Chondrocyte (in vitro differentiated cells): Measurements from ENCODE around the gene FGF22. TPM values are rescaled to one million over a fixed set of nuclear protein-coding genes. Genes with fewer than 3 reads are reported as not detected.
"Not testable (repeated sequence)": the region's sequence is repeated elsewhere in the genome, so short reads cannot be mapped to it uniquely, and the experiment has no call there.

Source experiments
- DNase-seq: peaks from one replicate; pipeline ENCODE4 v3.0.0; 2021; ENCODE audit warnings: mixed read lengths, low spot score
- H3K27ac Mint-ChIP-seq: one replicate; pipeline ENCODE4 v1.8.0; 2021; ENCODE audit warnings: mild to moderate bottlenecking, moderate library complexity, mixed read lengths; ENCODE audit not compliant: unreplicated experiment
- H3K27me3 Mint-ChIP-seq: 2 replicates; pipeline ENCODE4 v1.8.0; 2021; ENCODE audit warnings: low read depth, mixed read lengths
- H3K36me3 Mint-ChIP-seq: 2 replicates; pipeline ENCODE4 v1.8.0; 2021; ENCODE audit warnings: low read depth, mixed read lengths
- H3K4me1 Mint-ChIP-seq: 2 replicates; pipeline ENCODE4 v1.8.0; 2021; ENCODE audit warnings: low read depth, mild to moderate bottlenecking, mixed read lengths
- H3K4me3 Mint-ChIP-seq: one replicate; pipeline ENCODE4 v1.8.0; 2021; ENCODE audit warnings: mild to moderate bottlenecking, moderate library complexity, mixed read lengths; ENCODE audit not compliant: unreplicated experiment
- H3K9me3 Mint-ChIP-seq: 2 replicates; pipeline ENCODE4 v1.8.0; 2021; ENCODE audit warnings: low read depth, mixed read lengths
- CTCF ChIP-seq: fragments of 200-600 bp; sonication (generic); IDR thresholded peaks from 2 replicates; pipeline ENCODE4 v1.5.0; 2021; ENCODE audit warnings: antibody characterized with exemption, mild to moderate bottlenecking, moderate library complexity
- total RNA-seq: library from RNA; stranded (reverse); gene quantifications from 3 replicates; pipeline ENCODE4 v1.2.1, GENCODE V29; 2021

Gene FGF22
- total RNA-seq, 1 donor from 2014 or later: not detected

GRCh38 chr19:604355-604754, 35.3 kb upstream of the FGF22 start:
- Mint-ChIP-seq H3K27me3 (no peaks in the 10 kb centered on the region), H3K9me3 (no peaks in the 10 kb centered on the region), H3K36me3 (no peaks in the 10 kb centered on the region), H3K27ac (no peak overlapping the region), H3K4me3 (no peak overlapping the region), H3K4me1 (no peaks in the 10 kb centered on the region)
- DNase-seq: no peak
- TF ChIP-seq CTCF: no peak

GRCh38 chr19:605061-605971, 34.4 kb upstream of the FGF22 start:
- not testable (repeated sequence) for H3K9me3 Mint-ChIP-seq, H3K4me1 Mint-ChIP-seq, H3K36me3 Mint-ChIP-seq, DNase-seq, H3K4me3 Mint-ChIP-seq, H3K27me3 Mint-ChIP-seq, H3K27ac Mint-ChIP-seq
- peak; percentile 27 for TF ChIP-seq CTCF

- H3K4me3 Mint-ChIP-seq: no peak overlapping the region
- H3K4me1 Mint-ChIP-seq: peaks cover 16% of the 10 kb centered on the region
- no peaks in the 10 kb centered on the region for H3K27me3 Mint-ChIP-seq
- no peaks in the 10 kb centered on the region for H3K9me3 Mint-ChIP-seq
- H3K36me3 Mint-ChIP-seq: no peaks in the 10 kb centered on the region
- H3K27ac Mint-ChIP-seq: no peak overlapping the region
- no peak for TF ChIP-seq CTCF
- DNase-seq: no peak
Observed at GRCh38 chr19:607301-608154, 32.2 kb upstream of the FGF22 start.

GRCh38 chr19:608155-609003, 31.3 kb upstream of the FGF22 start:
- H3K27me3 Mint-ChIP-seq: no peaks in the 10 kb centered on the region
- peaks cover 4% of the 10 kb centered on the region for H3K36me3 Mint-ChIP-seq
- no peak for DNase-seq
- TF ChIP-seq CTCF: no peak
- H3K4me3 Mint-ChIP-seq: no peak overlapping the region
- H3K4me1 Mint-ChIP-seq: peaks cover 18% of the 10 kb centered on the region
- H3K9me3 Mint-ChIP-seq: no peaks in the 10 kb centered on the region
- H3K27ac Mint-ChIP-seq: no peak overlapping the region

GRCh38 chr19:609004-609346, 30.7 kb upstream of the FGF22 start:
- Mint-ChIP-seq H3K9me3 (no peaks in the 10 kb centered on the region), H3K4me3 (no peak overlapping the region), H3K27me3 (no peaks in the 10 kb centered on the region), H3K4me1 (peaks cover 18% of the 10 kb centered on the region), H3K36me3 (peaks cover 4% of the 10 kb centered on the region), H3K27ac (no peak overlapping the region)
- DNase-seq: no peak
- no peak for TF ChIP-seq CTCF
